ENCODE data around the gene SHLD1. TPM values are rescaled to one million over a fixed set of nuclear protein-coding genes. Genes with fewer than 3 reads are reported as not detected.

Gene SHLD1
- total RNA-seq, 1 experiment from 2014 or later = 2.4 TPM

DNA sequence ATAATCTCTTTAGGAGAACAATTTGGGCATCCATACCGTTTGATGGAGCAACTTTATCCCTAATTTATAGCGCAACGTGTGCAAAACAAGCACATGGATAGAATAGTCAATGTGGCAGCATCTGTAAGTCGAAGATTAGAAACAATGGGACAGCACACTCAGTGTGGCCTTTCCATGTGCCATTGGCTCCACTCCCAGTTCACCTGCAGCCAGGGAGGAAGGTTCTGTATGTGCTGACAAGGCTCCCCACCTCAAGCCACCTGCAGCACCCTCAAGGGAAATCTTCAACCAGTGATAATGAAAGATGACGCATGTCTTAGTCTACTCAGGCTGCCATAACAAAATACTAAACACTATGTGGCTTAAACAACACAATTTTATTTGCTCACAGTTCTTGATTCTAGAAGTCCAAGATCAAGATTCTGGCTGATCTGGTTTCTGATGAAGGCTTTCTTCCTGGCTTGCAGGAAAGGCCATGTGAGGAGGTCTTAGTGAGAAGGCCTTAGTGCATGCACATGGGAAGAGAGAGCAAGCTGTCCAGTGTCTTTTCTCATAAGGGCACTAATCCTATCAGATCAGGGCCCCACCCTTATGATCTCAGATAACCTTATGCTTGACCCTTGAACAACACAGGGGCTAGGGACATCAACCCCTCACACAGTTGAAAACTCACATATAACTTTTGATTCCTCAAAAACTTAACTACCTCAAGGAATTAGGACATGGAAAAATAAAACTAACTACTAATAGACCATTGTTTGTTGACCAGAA, 34.9 kb upstream of the SHLD1 start:
- no peak for DNase-seq (ENCODE audit: low read depth, low spot score)
- H3K4me2 ChIP-seq (ENCODE audit: low read length) = no peak overlapping the region
- no peak overlapping the region for H3K4me3 ChIP-seq (replicated peaks in 1 of 2; ENCODE audit: low read depth in 1 of 2, low read length in 2 of 2)
- no peak overlapping the region for H3K9ac ChIP-seq (ENCODE audit: low read length)
- H3K9me2 ChIP-seq (ENCODE audit: insufficient read depth) = no peaks in the 10 kb centered on the region
- peaks cover 0 to 7% of the 10 kb centered on the region in 2 experiments; a peak in 1 of 4 replicates for H3K4me1 ChIP-seq (ENCODE audit: control insufficient read depth in 1 of 2, insufficient read depth in 2 of 2, low read length in 2 of 2)
- H4K20me1 ChIP-seq (ENCODE audit: insufficient read depth) = no peaks in the 10 kb centered on the region
- no peak for ATAC-seq
- POLR2A ChIA-PET = no interaction called here
- H3K27ac ChIP-seq (ENCODE audit: low read depth, low read length) = no peak overlapping the region
- RAD21 ChIA-PET (ENCODE audit: low non-redundant PET in 1 of 2, low total read pairs in 2 of 2, uncharacterized antibody in 2 of 2, unreplicated experiment in 2 of 2) = no interaction called here
- no peaks in the 10 kb centered on the region for H3K79me2 ChIP-seq (ENCODE audit: insufficient read depth, low read length)
- CTCF ChIA-PET = no interaction called here
- no TSS peak for BruUV-seq (replicated peaks)
- H3K36me3 ChIP-seq (ENCODE audit: control insufficient read depth in 1 of 2, insufficient read depth in 2 of 2, low read length in 2 of 2) = no peaks in the 10 kb centered on the region
- no peaks in the 10 kb centered on the region for H3K27me3 ChIP-seq (ENCODE audit: insufficient read depth, low read length)
- TF ChIP-seq EZH2 (IDR thresholded peaks at IDR 0.05) = no peak
- no peak for TF ChIP-seq CBX3 (IDR thresholded peaks at IDR 0.05; ENCODE audit: low read depth)
- intact Hi-C loops (cut with micrococcal nuclease) = no loop called here
- no peaks in the 10 kb centered on the region for H3K9me3 ChIP-seq (ENCODE audit: control insufficient read depth in 1 of 2, insufficient read depth in 1 of 2, low read depth in 1 of 2, low read length in 2 of 2)
- no peak overlapping the region for H2AFZ ChIP-seq (ENCODE audit: low read depth, low read length, poor library complexity, severe bottlenecking)

DNA sequence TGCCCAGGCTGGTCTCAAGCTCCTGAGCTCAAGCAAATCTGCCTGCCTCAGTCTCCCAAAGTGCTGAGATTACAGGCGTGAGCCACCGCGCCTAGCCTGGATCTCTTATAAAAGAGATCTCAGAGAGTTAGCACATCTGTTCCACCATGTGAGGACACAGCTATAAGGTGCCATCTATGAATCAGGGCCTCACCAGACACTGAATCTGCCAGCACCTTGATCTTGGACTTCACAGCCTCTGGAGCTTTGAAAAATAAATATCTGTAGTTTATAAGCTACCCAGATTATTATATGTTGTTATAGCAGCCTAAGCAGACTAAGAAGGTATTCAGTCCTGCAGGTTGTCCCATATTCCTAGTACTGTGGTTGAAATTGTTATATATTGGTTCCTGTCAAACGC, 33.2 kb upstream of the SHLD1 start:
- no peaks in the 10 kb centered on the region for H3K27me3 ChIP-seq (ENCODE audit: insufficient read depth, low read length)
- CTCF ChIA-PET = no interaction called here
- RAD21 ChIA-PET (ENCODE audit: low non-redundant PET in 1 of 2, low total read pairs in 2 of 2, uncharacterized antibody in 2 of 2, unreplicated experiment in 2 of 2) = interaction anchor here in 1 of 2 experiments (0.9 kb wide), 1 partner anchor 18 kb away, joined by 3 read pairs; no protein-coding TSS in a partner anchor
- H3K4me3 ChIP-seq (replicated peaks in 1 of 2; ENCODE audit: low read depth in 1 of 2, low read length in 2 of 2) = no peak overlapping the region
- no peaks in the 10 kb centered on the region for H4K20me1 ChIP-seq (ENCODE audit: insufficient read depth)
- no peaks in the 10 kb centered on the region for H3K9me3 ChIP-seq (ENCODE audit: control insufficient read depth in 1 of 2, insufficient read depth in 1 of 2, low read depth in 1 of 2, low read length in 2 of 2)
- POLR2A ChIA-PET = no interaction called here
- peaks cover 0 to 8% of the 10 kb centered on the region in 2 experiments; a peak in 1 of 4 replicates for H3K4me1 ChIP-seq (ENCODE audit: control insufficient read depth in 1 of 2, insufficient read depth in 2 of 2, low read length in 2 of 2)
- ATAC-seq (no peak), DNase-seq (ENCODE audit: low read depth, low spot score) (no peak)
- H2AFZ ChIP-seq (ENCODE audit: low read depth, low read length, poor library complexity, severe bottlenecking) = no peak overlapping the region
- intact Hi-C loops (cut with micrococcal nuclease) = no loop called here
- no peaks in the 10 kb centered on the region for H3K79me2 ChIP-seq (ENCODE audit: insufficient read depth, low read length)
- BruUV-seq (replicated peaks) = no TSS peak
- no peaks in the 10 kb centered on the region for H3K36me3 ChIP-seq (ENCODE audit: control insufficient read depth in 1 of 2, insufficient read depth in 2 of 2, low read length in 2 of 2)
- H3K9me2 ChIP-seq (ENCODE audit: insufficient read depth) = no peaks in the 10 kb centered on the region
- no peak overlapping the region for H3K4me2 ChIP-seq (ENCODE audit: low read length)
- no peak overlapping the region for H3K27ac ChIP-seq (ENCODE audit: low read depth, low read length)
- H3K9ac ChIP-seq (ENCODE audit: low read length) = no peak overlapping the region
- TF ChIP-seq EGR1 (IDR thresholded peaks at IDR 0.05; ENCODE audit: low read depth) = no peak
- TF ChIP-seq, protein P1, sequence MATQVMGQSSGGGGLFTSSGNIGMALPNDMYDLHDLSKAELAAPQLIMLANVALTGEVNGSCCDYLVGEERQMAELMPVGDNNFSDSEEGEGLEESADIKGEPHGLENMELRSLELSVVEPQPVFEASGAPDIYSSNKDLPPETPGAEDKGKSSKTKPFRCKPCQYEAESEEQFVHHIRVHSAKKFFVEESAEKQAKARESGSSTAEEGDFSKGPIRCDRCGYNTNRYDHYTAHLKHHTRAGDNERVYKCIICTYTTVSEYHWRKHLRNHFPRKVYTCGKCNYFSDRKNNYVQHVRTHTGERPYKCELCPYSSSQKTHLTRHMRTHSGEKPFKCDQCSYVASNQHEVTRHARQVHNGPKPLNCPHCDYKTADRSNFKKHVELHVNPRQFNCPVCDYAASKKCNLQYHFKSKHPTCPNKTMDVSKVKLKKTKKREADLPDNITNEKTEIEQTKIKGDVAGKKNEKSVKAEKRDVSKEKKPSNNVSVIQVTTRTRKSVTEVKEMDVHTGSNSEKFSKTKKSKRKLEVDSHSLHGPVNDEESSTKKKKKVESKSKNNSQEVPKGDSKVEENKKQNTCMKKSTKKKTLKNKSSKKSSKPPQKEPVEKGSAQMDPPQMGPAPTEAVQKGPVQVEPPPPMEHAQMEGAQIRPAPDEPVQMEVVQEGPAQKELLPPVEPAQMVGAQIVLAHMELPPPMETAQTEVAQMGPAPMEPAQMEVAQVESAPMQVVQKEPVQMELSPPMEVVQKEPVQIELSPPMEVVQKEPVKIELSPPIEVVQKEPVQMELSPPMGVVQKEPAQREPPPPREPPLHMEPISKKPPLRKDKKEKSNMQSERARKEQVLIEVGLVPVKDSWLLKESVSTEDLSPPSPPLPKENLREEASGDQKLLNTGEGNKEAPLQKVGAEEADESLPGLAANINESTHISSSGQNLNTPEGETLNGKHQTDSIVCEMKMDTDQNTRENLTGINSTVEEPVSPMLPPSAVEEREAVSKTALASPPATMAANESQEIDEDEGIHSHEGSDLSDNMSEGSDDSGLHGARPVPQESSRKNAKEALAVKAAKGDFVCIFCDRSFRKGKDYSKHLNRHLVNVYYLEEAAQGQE (IDR thresholded peaks at IDR 0.05; ENCODE audit: low read depth) = no peak
- TF ChIP-seq CEBPB (IDR thresholded peaks at IDR 0.05; ENCODE audit: low read depth) = no peak
- TF ChIP-seq TCF7L2 (IDR thresholded peaks at IDR 0.05; ENCODE audit: borderline replicate concordance, extremely low read depth, insufficient read depth, insufficient read length) = no peak
- TF ChIP-seq EZH2phosphoT487 (IDR thresholded peaks at IDR 0.05; ENCODE audit: borderline replicate concordance) = no peak
- no peak for TF ChIP-seq SRF (IDR thresholded peaks at IDR 0.05; ENCODE audit: low read depth)
- TF ChIP-seq RAD21 (IDR thresholded peaks at IDR 0.05; ENCODE audit: low read depth) = no peak
- no peak for TF ChIP-seq CBX3 (IDR thresholded peaks at IDR 0.05; ENCODE audit: low read depth)
- TF ChIP-seq, protein P2, sequence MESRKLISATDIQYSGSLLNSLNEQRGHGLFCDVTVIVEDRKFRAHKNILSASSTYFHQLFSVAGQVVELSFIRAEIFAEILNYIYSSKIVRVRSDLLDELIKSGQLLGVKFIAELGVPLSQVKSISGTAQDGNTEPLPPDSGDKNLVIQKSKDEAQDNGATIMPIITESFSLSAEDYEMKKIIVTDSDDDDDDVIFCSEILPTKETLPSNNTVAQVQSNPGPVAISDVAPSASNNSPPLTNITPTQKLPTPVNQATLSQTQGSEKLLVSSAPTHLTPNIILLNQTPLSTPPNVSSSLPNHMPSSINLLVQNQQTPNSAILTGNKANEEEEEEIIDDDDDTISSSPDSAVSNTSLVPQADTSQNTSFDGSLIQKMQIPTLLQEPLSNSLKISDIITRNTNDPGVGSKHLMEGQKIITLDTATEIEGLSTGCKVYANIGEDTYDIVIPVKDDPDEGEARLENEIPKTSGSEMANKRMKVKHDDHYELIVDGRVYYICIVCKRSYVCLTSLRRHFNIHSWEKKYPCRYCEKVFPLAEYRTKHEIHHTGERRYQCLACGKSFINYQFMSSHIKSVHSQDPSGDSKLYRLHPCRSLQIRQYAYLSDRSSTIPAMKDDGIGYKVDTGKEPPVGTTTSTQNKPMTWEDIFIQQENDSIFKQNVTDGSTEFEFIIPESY (IDR thresholded peaks at IDR 0.05; ENCODE audit: extremely low read depth, insufficient replicate concordance, low read length) = no peak
- TF ChIP-seq, protein P3, sequence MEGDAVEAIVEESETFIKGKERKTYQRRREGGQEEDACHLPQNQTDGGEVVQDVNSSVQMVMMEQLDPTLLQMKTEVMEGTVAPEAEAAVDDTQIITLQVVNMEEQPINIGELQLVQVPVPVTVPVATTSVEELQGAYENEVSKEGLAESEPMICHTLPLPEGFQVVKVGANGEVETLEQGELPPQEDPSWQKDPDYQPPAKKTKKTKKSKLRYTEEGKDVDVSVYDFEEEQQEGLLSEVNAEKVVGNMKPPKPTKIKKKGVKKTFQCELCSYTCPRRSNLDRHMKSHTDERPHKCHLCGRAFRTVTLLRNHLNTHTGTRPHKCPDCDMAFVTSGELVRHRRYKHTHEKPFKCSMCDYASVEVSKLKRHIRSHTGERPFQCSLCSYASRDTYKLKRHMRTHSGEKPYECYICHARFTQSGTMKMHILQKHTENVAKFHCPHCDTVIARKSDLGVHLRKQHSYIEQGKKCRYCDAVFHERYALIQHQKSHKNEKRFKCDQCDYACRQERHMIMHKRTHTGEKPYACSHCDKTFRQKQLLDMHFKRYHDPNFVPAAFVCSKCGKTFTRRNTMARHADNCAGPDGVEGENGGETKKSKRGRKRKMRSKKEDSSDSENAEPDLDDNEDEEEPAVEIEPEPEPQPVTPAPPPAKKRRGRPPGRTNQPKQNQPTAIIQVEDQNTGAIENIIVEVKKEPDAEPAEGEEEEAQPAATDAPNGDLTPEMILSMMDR (IDR thresholded peaks at IDR 0.05 in 2 of 3, conservative IDR thresholded peaks at IDR 0.05 in 1 of 3; ENCODE audit: borderline replicate concordance in 1 of 3, insufficient read depth in 1 of 3, low read depth in 2 of 3, low read length in 2 of 3) = no peak

All from HCT116 (cell line).